ENCODE results near the gene MYLK.

The MYLK gene

DNA sequence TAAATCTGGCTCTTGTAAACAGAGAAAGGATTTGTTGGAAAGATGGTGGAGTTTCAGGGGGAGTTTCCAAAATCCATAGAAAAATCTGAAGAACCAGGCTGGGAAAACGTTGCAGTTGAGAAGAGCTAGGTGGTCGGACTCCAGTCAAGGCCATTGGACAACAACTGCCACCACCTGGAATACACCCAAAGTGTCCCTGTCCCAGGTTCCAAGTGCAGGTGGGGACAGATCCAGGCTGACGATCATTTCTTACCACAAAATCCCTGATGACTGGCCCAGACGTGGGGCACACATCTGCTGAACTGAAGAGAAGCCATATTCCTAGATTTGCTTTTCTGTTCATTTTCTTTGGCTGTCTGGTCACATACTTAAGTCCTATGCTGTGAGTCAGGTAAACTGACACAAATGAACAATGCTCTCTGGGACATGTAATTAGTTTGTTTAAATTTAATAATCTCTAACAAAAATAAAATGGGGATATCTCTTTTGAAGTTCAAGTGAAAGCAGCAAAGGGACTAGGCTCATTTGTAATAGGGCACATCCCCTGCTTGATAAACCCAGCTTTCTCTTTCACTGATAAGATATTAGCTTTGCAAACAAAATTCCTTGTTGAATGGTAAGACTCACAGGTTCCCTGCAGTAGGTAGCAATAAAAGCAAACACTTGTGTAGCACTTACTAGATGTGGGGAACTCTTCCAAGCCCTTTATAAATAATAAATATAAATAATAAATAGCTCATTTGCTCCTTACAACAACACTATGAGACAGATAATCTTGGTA lies 88.5 kb downstream of the MYLK start:
- no peaks in the 10 kb centered on the region for H3K36me3 ChIP-seq (ENCODE audit: control insufficient read depth, insufficient read depth, low read length)
- no peaks in the 10 kb centered on the region for H3K9me3 ChIP-seq (ENCODE audit: control insufficient read depth, insufficient read depth, low read length)
- no peak overlapping the region for H3K27ac ChIP-seq (ENCODE audit: low read length)
- H3K4me1 ChIP-seq (ENCODE audit: control insufficient read depth, insufficient read depth, low read length) = no peaks in the 10 kb centered on the region; the same call in 1 of the 2 replicates
- H3K27me3 ChIP-seq (ENCODE audit: control insufficient read depth, insufficient read depth, low read length) = no peaks in the 10 kb centered on the region
- no peak for DNase-seq (ENCODE audit: low read depth, low spot score)
- no peak overlapping the region for H3K4me3 ChIP-seq (ENCODE audit: low read length)
- WGBS (ENCODE audit: insufficient coverage, insufficient read length) = no CpG with 5 or more reads among the region's 4 CpGs

DNA sequence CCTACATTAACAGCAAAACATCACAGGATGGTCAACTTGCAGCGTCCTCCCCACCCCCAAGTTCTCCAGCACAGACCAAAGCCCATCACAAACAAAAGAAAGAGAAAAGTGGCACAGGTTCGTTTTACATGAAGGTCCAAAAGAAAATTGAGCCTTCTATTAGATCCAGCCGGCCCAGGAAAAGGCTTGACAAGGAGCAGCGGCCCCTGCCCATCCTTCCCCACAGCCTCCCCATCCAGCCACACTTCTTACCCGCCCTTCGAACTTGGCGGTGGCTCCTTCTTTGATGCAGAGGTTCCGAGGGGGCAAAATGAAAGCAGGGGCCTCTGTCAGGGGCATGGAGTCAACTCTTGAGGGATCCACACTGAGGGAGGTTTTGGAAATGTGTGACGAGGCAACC lies 90.7 kb downstream of the MYLK start:
- Histone ChIP-seq H3K9me3 (ENCODE audit: control insufficient read depth, insufficient read depth, low read length) (no peaks in the 10 kb centered on the region), H3K27me3 (ENCODE audit: control insufficient read depth, insufficient read depth, low read length) (no peaks in the 10 kb centered on the region), H3K4me1 (ENCODE audit: control insufficient read depth, insufficient read depth, low read length) (no peaks in the 10 kb centered on the region; the same call in 1 of the 2 replicates), H3K27ac (ENCODE audit: low read length) (no peak overlapping the region), H3K4me3 (ENCODE audit: low read length) (no peak overlapping the region), H3K36me3 (ENCODE audit: control insufficient read depth, insufficient read depth, low read length) (no peaks in the 10 kb centered on the region)
- DNase-seq (ENCODE audit: low read depth, low spot score) = no peak
- no CpG with 5 or more reads among the region's 9 CpGs for WGBS (ENCODE audit: insufficient coverage, insufficient read length)

DNA sequence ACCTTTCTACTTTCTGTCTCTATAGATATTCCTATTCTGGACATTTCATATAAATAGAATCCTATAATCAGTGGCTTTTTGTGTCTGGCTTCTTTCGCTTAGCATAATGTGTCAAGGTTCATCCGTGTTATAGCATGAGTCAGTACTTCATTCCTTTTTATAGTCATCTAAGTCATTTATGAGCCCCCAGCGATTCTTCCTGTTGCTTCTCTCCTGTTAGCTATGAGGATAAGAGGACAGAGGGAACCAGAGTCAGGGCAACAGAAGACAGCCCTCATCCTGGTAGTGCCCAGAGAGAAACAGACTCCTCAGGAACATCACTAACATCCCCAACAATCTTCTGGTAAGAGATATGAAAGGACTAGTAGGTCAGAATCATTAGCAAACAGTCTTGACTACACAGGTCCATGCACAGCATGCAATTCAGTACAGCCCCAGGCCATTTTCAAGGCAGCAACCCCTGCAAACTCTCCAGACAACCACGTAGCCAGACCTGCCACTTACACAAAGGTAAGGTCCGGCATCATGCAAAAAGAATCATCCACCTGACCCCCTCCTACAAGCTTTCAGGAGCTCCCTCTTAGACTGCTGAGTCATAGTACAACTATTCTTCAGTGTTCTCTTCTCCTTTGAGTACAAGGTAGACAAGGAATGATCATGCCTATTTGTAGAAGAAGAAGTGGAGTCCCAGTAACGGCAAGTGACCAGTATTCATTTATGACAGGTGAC lies 91.5 kb downstream of the MYLK start:
- no CpG with 5 or more reads among the region's 6 CpGs for WGBS (ENCODE audit: insufficient coverage, insufficient read length)
- H3K4me1 ChIP-seq (ENCODE audit: control insufficient read depth, insufficient read depth, low read length) = peaks cover 1% of the 10 kb centered on the region; the same call in 1 of the 2 replicates
- H3K9me3 ChIP-seq (ENCODE audit: control insufficient read depth, insufficient read depth, low read length) = no peaks in the 10 kb centered on the region
- no peak for DNase-seq (ENCODE audit: low read depth, low spot score)
- H3K4me3 ChIP-seq (ENCODE audit: low read length) = no peak overlapping the region
- no peaks in the 10 kb centered on the region for H3K27me3 ChIP-seq (ENCODE audit: control insufficient read depth, insufficient read depth, low read length)
- H3K27ac ChIP-seq (ENCODE audit: low read length) = no peak overlapping the region
- no peaks in the 10 kb centered on the region for H3K36me3 ChIP-seq (ENCODE audit: control insufficient read depth, insufficient read depth, low read length)

DNA sequence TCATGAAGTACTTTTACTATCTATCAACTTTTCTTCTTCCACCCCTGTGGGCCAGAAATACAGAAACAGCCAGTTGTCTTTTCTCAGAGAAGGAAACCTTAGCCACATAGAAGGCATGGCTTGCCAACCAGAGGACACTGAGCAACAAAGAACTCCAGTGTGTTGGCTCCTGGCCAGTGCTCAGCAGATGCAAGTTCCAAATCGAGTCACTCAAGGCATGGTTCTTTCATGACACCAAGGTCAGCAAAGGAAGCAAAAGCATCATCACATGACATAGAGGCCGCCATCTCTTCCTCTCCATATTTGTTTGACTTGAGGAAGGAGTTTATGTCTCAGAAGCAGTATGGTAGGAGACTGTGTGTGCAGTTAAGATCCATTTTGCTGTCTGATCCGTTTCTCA lies 92.2 kb downstream of the MYLK start:
- Histone ChIP-seq H3K36me3 (ENCODE audit: control insufficient read depth, insufficient read depth, low read length) (no peaks in the 10 kb centered on the region), H3K27me3 (ENCODE audit: control insufficient read depth, insufficient read depth, low read length) (no peaks in the 10 kb centered on the region), H3K9me3 (ENCODE audit: control insufficient read depth, insufficient read depth, low read length) (no peaks in the 10 kb centered on the region), H3K27ac (ENCODE audit: low read length) (no peak overlapping the region), H3K4me3 (ENCODE audit: low read length) (no peak overlapping the region), H3K4me1 (ENCODE audit: control insufficient read depth, insufficient read depth, low read length) (peaks cover 1% of the 10 kb centered on the region; the same call in 1 of the 2 replicates)
- DNase-seq (ENCODE audit: low read depth, low spot score) = no peak
- no CpG with 5 or more reads among the region's 3 CpGs for WGBS (ENCODE audit: insufficient coverage, insufficient read length)

DNA sequence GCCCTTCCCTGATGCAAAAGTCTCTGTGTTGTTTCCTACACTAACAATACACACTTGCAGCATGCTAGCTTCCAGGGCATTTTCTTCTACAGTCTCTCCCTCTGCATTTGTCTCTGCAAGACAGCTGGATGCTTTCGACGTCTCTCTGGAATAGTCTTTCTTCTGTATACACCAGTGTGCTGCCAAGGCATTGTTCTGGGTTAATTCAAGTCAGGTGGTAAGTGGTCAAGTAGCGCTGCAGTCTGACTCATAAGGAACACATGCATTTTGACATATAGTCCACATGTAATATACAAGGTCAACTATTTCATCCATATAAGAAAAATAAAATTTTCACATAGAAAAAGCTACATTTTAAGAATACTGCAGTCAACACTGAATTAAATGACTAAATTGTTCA lies 92.7 kb downstream of the MYLK start:
- no peak for DNase-seq (ENCODE audit: low read depth, low spot score)
- no peaks in the 10 kb centered on the region for H3K27me3 ChIP-seq (ENCODE audit: control insufficient read depth, insufficient read depth, low read length)
- H3K9me3 ChIP-seq (ENCODE audit: control insufficient read depth, insufficient read depth, low read length) = no peaks in the 10 kb centered on the region
- no CpG with 5 or more reads among the region's 3 CpGs for WGBS (ENCODE audit: insufficient coverage, insufficient read length)
- H3K4me3 ChIP-seq (ENCODE audit: low read length) = no peak overlapping the region
- H3K4me1 ChIP-seq (ENCODE audit: control insufficient read depth, insufficient read depth, low read length) = peaks cover 1% of the 10 kb centered on the region; the same call in 1 of the 2 replicates
- H3K27ac ChIP-seq (ENCODE audit: low read length) = no peak overlapping the region
- no peaks in the 10 kb centered on the region for H3K36me3 ChIP-seq (ENCODE audit: control insufficient read depth, insufficient read depth, low read length)

DNA sequence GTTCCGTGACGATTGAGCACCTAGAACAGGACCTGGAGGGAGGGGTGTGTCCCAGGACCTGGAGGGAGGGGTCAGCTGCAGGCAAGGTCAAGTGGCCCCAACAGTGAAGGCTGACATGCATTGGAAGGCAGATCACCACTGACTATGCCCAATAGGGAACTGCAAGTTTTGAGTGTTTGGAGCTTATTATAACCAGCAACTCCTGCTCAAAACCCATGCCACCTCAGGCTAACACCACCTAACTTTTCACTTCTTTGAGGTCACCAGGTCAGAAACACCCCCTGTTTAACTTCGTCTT lies 93.1 kb downstream of the MYLK start:
- WGBS (ENCODE audit: insufficient coverage, insufficient read length) = no CpG with 5 or more reads among the region's 3 CpGs
- no peak for DNase-seq (ENCODE audit: low read depth, low spot score)
- H3K27me3 ChIP-seq (ENCODE audit: control insufficient read depth, insufficient read depth, low read length) = no peaks in the 10 kb centered on the region
- no peaks in the 10 kb centered on the region for H3K36me3 ChIP-seq (ENCODE audit: control insufficient read depth, insufficient read depth, low read length)
- no peak overlapping the region for H3K4me3 ChIP-seq (ENCODE audit: low read length)
- H3K4me1 ChIP-seq (ENCODE audit: control insufficient read depth, insufficient read depth, low read length) = peaks cover 1% of the 10 kb centered on the region; the same call in 1 of the 2 replicates
- H3K9me3 ChIP-seq (ENCODE audit: control insufficient read depth, insufficient read depth, low read length) = no peaks in the 10 kb centered on the region
- no peak overlapping the region for H3K27ac ChIP-seq (ENCODE audit: low read length)

DNA sequence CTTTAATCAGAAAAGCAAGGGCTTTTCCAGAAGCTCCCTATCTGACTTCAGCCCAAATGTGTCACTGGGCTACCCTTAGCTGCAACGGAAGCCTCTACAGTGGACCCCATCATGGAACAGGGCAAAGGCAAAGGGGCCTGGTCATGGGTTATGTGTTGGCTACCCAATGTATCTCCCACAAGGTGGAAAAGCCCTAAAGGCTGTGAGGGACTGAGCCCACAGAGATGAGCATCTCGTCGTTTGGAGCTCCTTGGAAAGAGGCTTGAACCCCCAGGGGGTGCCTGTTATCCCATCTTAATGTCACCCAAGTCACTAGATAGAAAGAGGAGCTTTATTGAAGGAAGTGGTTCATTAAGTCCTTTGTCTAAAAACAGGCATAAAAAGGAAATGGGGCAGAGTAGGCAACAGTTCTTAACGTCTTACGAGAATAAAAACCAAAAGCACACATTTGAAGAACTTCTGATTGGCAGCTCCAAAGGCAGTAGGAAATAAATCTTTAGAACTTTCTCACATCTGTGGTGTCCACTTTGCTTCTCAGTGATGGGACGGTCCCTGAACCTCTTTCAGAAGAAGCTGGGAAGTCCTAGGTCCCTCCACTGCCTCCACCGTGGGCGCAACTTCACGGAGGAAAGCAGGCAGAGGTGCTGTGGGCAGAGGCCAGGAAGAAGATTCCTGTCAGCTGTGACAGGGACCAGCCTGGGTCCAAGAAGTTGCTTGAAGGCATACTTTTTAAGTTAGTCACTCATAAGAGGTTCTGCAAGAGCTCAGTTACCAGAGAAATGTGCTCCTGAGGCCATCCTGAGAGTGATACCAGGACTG lies 93.7 kb downstream of the MYLK start:
- WGBS (ENCODE audit: insufficient coverage, insufficient read length) = no CpG with 5 or more reads among the region's 9 CpGs
- H3K27ac ChIP-seq (ENCODE audit: low read length) = no peak overlapping the region

DNA sequence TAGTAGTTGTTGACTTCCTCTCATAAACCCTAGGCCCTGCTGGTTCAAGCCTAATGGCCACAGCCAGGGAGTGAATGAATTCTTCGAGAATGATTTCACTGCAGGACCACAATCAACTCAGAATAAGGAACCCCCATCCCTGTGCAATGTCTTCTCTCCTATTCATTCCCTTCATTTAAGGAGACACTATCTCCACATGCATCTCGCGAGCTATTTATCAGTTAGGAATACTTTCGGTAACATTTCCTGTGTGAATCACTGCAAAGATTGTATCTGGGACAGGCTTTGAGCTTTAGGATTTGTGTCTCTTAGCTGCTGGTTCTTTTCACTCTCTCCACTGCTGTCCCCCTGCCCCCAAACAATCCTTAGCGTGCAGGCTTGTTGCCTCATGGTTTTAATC lies 94.4 kb downstream of the MYLK start:
- Histone ChIP-seq H3K36me3 (ENCODE audit: control insufficient read depth, insufficient read depth, low read length) (no peaks in the 10 kb centered on the region), H3K4me3 (ENCODE audit: low read length) (no peak overlapping the region), H3K4me1 (ENCODE audit: control insufficient read depth, insufficient read depth, low read length) (peaks cover 1% of the 10 kb centered on the region; the same call in 1 of the 2 replicates), H3K27me3 (ENCODE audit: control insufficient read depth, insufficient read depth, low read length) (no peaks in the 10 kb centered on the region), H3K27ac (ENCODE audit: low read length) (no peak overlapping the region), H3K9me3 (ENCODE audit: control insufficient read depth, insufficient read depth, low read length) (no peaks in the 10 kb centered on the region)
- no CpG with 5 or more reads among the region's 5 CpGs for WGBS (ENCODE audit: insufficient coverage, insufficient read length)
- DNase-seq (ENCODE audit: low read depth, low spot score) = no peak

More for the DNA sequence above, 93.7 kb downstream of the MYLK start:
- peaks cover 1% of the 10 kb centered on the region; the same call in 1 of the 2 replicates for H3K4me1 ChIP-seq (ENCODE audit: control insufficient read depth, insufficient read depth, low read length)
- DNase-seq (ENCODE audit: low read depth, low spot score) = no peak
- H3K27me3 ChIP-seq (ENCODE audit: control insufficient read depth, insufficient read depth, low read length) = no peaks in the 10 kb centered on the region
- no peak overlapping the region for H3K4me3 ChIP-seq (ENCODE audit: low read length)
- H3K9me3 ChIP-seq (ENCODE audit: control insufficient read depth, insufficient read depth, low read length) = no peaks in the 10 kb centered on the region
- H3K36me3 ChIP-seq (ENCODE audit: control insufficient read depth, insufficient read depth, low read length) = no peaks in the 10 kb centered on the region

DNA sequence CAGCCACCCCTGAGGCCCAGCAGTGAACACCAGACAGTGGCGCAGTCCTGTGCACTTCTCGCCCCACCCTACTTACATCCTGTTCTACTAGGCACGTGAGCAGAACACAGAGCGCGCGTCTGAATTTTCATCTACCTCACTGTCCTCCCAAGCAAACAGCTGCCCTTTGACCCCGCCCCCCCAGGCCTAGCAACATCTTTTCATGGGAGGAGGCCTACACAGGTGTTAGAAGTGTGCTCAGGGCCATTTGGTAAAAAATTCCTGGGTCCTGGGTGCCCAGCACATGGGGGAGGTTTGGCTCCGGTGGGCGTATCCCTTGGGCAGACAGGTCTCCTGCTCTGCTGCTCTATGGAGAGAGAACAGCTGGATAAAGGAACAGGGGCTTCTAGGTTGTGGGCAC lies 95.0 kb downstream of the MYLK start:
- no peak overlapping the region for H3K27ac ChIP-seq (ENCODE audit: low read length)
- H3K4me3 ChIP-seq (ENCODE audit: low read length) = no peak overlapping the region
- no peaks in the 10 kb centered on the region for H3K27me3 ChIP-seq (ENCODE audit: control insufficient read depth, insufficient read depth, low read length)
- no peak for DNase-seq (ENCODE audit: low read depth, low spot score)
- peaks cover 1% of the 10 kb centered on the region; the same call in 1 of the 2 replicates for H3K4me1 ChIP-seq (ENCODE audit: control insufficient read depth, insufficient read depth, low read length)
- WGBS (ENCODE audit: insufficient coverage, insufficient read length) = no CpG with 5 or more reads among the region's 9 CpGs
- H3K36me3 ChIP-seq (ENCODE audit: control insufficient read depth, insufficient read depth, low read length) = no peaks in the 10 kb centered on the region
- no peaks in the 10 kb centered on the region for H3K9me3 ChIP-seq (ENCODE audit: control insufficient read depth, insufficient read depth, low read length)

DNA sequence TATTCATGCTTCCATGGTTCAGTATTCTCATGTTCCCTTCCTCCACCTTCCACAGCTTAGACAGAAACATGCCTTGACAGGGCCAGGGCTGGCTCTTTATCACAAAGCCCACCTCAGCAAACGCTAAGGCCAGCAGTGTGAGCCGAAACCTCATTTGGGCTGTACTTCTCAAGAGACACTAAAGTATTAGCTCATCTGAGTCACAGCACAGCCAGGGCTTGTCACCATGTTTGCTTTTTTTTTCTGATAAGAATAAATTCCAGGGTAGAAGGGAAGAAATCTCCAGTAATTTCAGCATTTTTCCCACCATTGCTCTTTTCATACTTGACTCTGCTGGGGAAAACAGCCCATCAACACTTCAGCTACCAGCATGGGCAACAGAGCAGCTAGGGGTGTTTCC lies 95.4 kb downstream of the MYLK start:
- no peak overlapping the region for H3K27ac ChIP-seq (ENCODE audit: low read length)
- WGBS (ENCODE audit: insufficient coverage, insufficient read length) = no CpG with 5 or more reads among the region's 2 CpGs

More for the DNA sequence above, 95.4 kb downstream of the MYLK start:
- no peak overlapping the region for H3K4me3 ChIP-seq (ENCODE audit: low read length)
- peaks cover 1% of the 10 kb centered on the region; the same call in 1 of the 2 replicates for H3K4me1 ChIP-seq (ENCODE audit: control insufficient read depth, insufficient read depth, low read length)
- H3K27me3 ChIP-seq (ENCODE audit: control insufficient read depth, insufficient read depth, low read length) = no peaks in the 10 kb centered on the region
- no peaks in the 10 kb centered on the region for H3K9me3 ChIP-seq (ENCODE audit: control insufficient read depth, insufficient read depth, low read length)
- no peak for DNase-seq (ENCODE audit: low read depth, low spot score)
- H3K36me3 ChIP-seq (ENCODE audit: control insufficient read depth, insufficient read depth, low read length) = no peaks in the 10 kb centered on the region

All from iPS DF 6.9 (cell line).